HEK293 (cell line): ENCODE data around the gene MIR17HG.

ENCODE experiments used
- CTCF ChIA-PET: fragments of 350-600 bp; formaldehyde crosslinking; extraction: SDS; loops from one replicate; lab custom pipeline; 2021; ENCODE audit warnings: antibody characterized with exemption; lab: Yijun Ruan, JAX
- POLR2A ChIA-PET: fragments of 300-600 bp; formaldehyde crosslinking; extraction: SDS; loops from one replicate; lab custom pipeline; 2020; ENCODE audit warnings: antibody characterized with exemption, inconsistent platforms; lab: Yijun Ruan, JAX
- H3K27ac ChIP-seq: fragments of 200-500 bp; sonication (Bioruptor generic); 2 replicates; pipeline ENCODE4 v1.5.1; 2014; ENCODE audit warnings: low read depth, low read length, control low read depth, inconsistent platforms; ENCODE audit errors: extremely low read depth
- H3K36me3 ChIP-seq, 2 experiments: fragments of 200-500 bp in 1 of 2; sonication (Bioruptor generic) in 1 of 2; 1 replicate in 1 of 2; 2 replicates in 1 of 2; pipeline ENCODE4 v1.5.1; 2014 to 2017; ENCODE audit warnings: inconsistent platforms in 2 of 2, low read length in 2 of 2; ENCODE audit not compliant: control insufficient read depth in 2 of 2, insufficient read depth in 1 of 2
- H3K4me1 ChIP-seq: fragments of 200-500 bp; sonication (Bioruptor generic); 2 replicates; pipeline ENCODE4 v1.5.1; 2014; ENCODE audit warnings: mild to moderate bottlenecking, low read length, inconsistent platforms; ENCODE audit not compliant: control insufficient read depth, insufficient read depth
- H3K4me3 ChIP-seq: 2 replicates; pipeline ENCODE4 v1.5.1; 2011; ENCODE audit warnings: low read depth, mild to moderate bottlenecking, control low read depth, low read length, moderate library complexity
- H3K9me3 ChIP-seq: fragments of 200-500 bp; sonication (Bioruptor generic); 2 replicates; pipeline ENCODE4 v1.5.1; 2014; ENCODE audit warnings: low read depth, low read length, inconsistent platforms; ENCODE audit not compliant: control insufficient read depth, insufficient read depth
- CTCF ChIP-seq: fragments of 450-650 bp; formaldehyde crosslinking; IDR thresholded peaks from 2 replicates; pipeline ENCODE4 v1.5.1; 2016; ENCODE audit warnings: missing biosample characterization, missing genetic modification characterization
- KLF9 ChIP-seq: fragments of 450-650 bp; formaldehyde crosslinking; IDR thresholded peaks from 2 replicates; pipeline ENCODE4 v1.5.1; 2016; ENCODE audit warnings: missing biosample characterization, missing genetic modification characterization, low read depth
- MEIS1 ChIP-seq: sonication (generic); formaldehyde crosslinking; IDR thresholded peaks from 2 replicates; pipeline ENCODE4 v1.8.1; 2022; ENCODE audit warnings: missing genetic modification reagents, mild to moderate bottlenecking, borderline replicate concordance
- PRDM2 ChIP-seq: fragments of 450-650 bp; formaldehyde crosslinking; IDR thresholded peaks from 2 replicates; pipeline ENCODE4 v1.5.1; 2016; ENCODE audit warnings: missing biosample characterization, missing genetic modification characterization, borderline replicate concordance
- SP3 ChIP-seq: fragments of 450-650 bp; formaldehyde crosslinking; IDR thresholded peaks from 2 replicates; pipeline ENCODE4 v1.5.1; 2016; ENCODE audit warnings: missing biosample characterization, missing genetic modification characterization
- ZBTB10 ChIP-seq: fragments of 450-650 bp; formaldehyde crosslinking; IDR thresholded peaks from 2 replicates; pipeline ENCODE4 v1.5.1; 2016; ENCODE audit warnings: missing biosample characterization, missing genetic modification characterization
- ZBTB11 ChIP-seq: fragments of 450-650 bp; formaldehyde crosslinking; conservative IDR thresholded peaks from 2 replicates; pipeline ENCODE4 v1.5.1; 2016; ENCODE audit warnings: low read depth, missing biosample characterization, missing genetic modification characterization
- ZNF184 ChIP-seq: fragments of 450-650 bp; IDR thresholded peaks from 2 replicates; pipeline ENCODE4 v1.5.1; 2018; ENCODE audit warnings: missing biosample characterization, mild to moderate bottlenecking, missing genetic modification characterization
- ZNF214 ChIP-seq: fragments of 450-650 bp; formaldehyde crosslinking; IDR thresholded peaks from 2 replicates; pipeline ENCODE4 v1.5.1; 2017; ENCODE audit warnings: missing biosample characterization, mild to moderate bottlenecking, missing genetic modification characterization, borderline replicate concordance
- ZNF398 ChIP-seq: fragments of 450-650 bp; formaldehyde crosslinking; IDR thresholded peaks from 2 replicates; pipeline ENCODE4 v1.5.1; 2017; ENCODE audit warnings: missing biosample characterization, missing genetic modification characterization
- ZNF433 ChIP-seq: fragments of 450-650 bp; formaldehyde crosslinking; IDR thresholded peaks from 2 replicates; pipeline ENCODE4 v1.5.1; 2016; ENCODE audit warnings: missing biosample characterization, missing genetic modification characterization, low read depth
- ZNF571 ChIP-seq: fragments of 450-650 bp; formaldehyde crosslinking; IDR thresholded peaks from 2 replicates; pipeline ENCODE4 v1.5.0; 2017; ENCODE audit warnings: missing biosample characterization, missing genetic modification characterization
- ZNF600 ChIP-seq: fragments of 450-650 bp; formaldehyde crosslinking; IDR thresholded peaks from 2 replicates; pipeline ENCODE4 v1.5.1; 2016; ENCODE audit warnings: missing biosample characterization, missing genetic modification characterization
- ZNF626 ChIP-seq: fragments of 450-650 bp; sonication (Bioruptor Pico); formaldehyde crosslinking; IDR thresholded peaks from 2 replicates; pipeline ENCODE4 v1.5.1; 2018; ENCODE audit warnings: missing biosample characterization, missing genetic modification characterization, inconsistent platforms
- ZNF660 ChIP-seq: fragments of 450-650 bp; IDR thresholded peaks from 2 replicates; pipeline ENCODE4 v1.5.1; 2018; ENCODE audit warnings: missing biosample characterization, mild to moderate bottlenecking, missing genetic modification characterization
- ZNF670 ChIP-seq: fragments of 450-650 bp; formaldehyde crosslinking; IDR thresholded peaks from 2 replicates; pipeline ENCODE4 v1.5.1; 2016; ENCODE audit warnings: missing biosample characterization, missing genetic modification characterization, low read depth
- ZSCAN18 ChIP-seq: fragments of 450-650 bp; formaldehyde crosslinking; IDR thresholded peaks from 2 replicates; pipeline ENCODE4 v1.5.1; 2016; ENCODE audit warnings: missing biosample characterization, missing genetic modification characterization
- ZSCAN5A ChIP-seq: fragments of 450-650 bp; formaldehyde crosslinking; IDR thresholded peaks from 2 replicates; pipeline ENCODE4 v1.5.1; 2016; ENCODE audit warnings: missing biosample characterization, missing genetic modification characterization

Gene MIR17HG

GRCh38 chr13:91400671-91401070 lies 53.2 kb downstream of the MIR17HG start (continued):
- TF ChIP-seq PRDM2 (no peak), KLF9 (tag by site-specific recombination) (no peak), ZSCAN18 (tag by site-specific recombination) (no peak)

- H3K27ac ChIP-seq: no peak overlapping the region
- TF ChIP-seq ZBTB10 (no peak), ZNF184 (no peak), ZBTB11 (tag by site-specific recombination) (no peak), MEIS1 (no peak), SP3 (tag by site-specific recombination) (no peak), ZNF660 (tag by site-specific recombination) (no peak), ZNF670 (no peak), ZNF600 (tag by site-specific recombination) (no peak), ZNF433 (tag by site-specific recombination) (no peak), CTCF (tag by site-specific recombination) (no peak), ZNF398 (tag by site-specific recombination) (no peak), ZSCAN5A (no peak), ZNF214 (tag by site-specific recombination) (no peak), ZNF626 (tag by site-specific recombination) (no peak), ZNF571 (tag by site-specific recombination) (no peak)
Observed at GRCh38 chr13:91401920-91402319, 54.4 kb downstream of the MIR17HG start.

More at GRCh38 chr13:91401920-91402319, 54.4 kb downstream of the MIR17HG start:
- POLR2A ChIA-PET: no interaction called here
- no peaks in the 10 kb centered on the region for H3K4me1 ChIP-seq
- no peaks in the 10 kb centered on the region for H3K9me3 ChIP-seq
- H3K4me3 ChIP-seq: no peak overlapping the region
- CTCF ChIA-PET: no interaction called here
- H3K36me3 ChIP-seq: no peaks in the 10 kb centered on the region
